Fibroblast of lung (primary cell): ENCODE measurements around the gene MIER1.

Source experiments
- CTCF ChIP-seq, 2 donors: IDR thresholded peaks in 1 of 2; conservative IDR thresholded peaks in 1 of 2; 1 replicate in 1 of 2; 2 replicates in 1 of 2; pipeline ENCODE4 v1.5.1; 2011 to 2012; ENCODE audit warnings: low read length in 2 of 2, control low read depth in 1 of 2, inconsistent platforms in 1 of 2, low read depth in 1 of 2, mild to moderate bottlenecking in 1 of 2
- EZH2 ChIP-seq: IDR thresholded peaks from 2 replicates; pipeline ENCODE4 v1.5.1; 2012; ENCODE audit warnings: low read length, control low read depth, mild to moderate bottlenecking; ENCODE audit errors: missing control alignments

- no peak for TF ChIP-seq CTCF (conservative IDR thresholded peaks at IDR 0.05 in 1 of 2, IDR thresholded peaks at IDR 0.05 in 1 of 2; ENCODE audit: low read depth in 1 of 2, low read length in 2 of 2)
- no peak for TF ChIP-seq EZH2
These were observed 59.7 kb downstream of the MIER1 start for GRCh38 chr1:66984491-66984890.
